Measurements from ENCODE around the gene RGS10.
"Not testable (repeated sequence)": the region's sequence is repeated elsewhere in the genome, so short reads cannot be mapped to it uniquely, and the experiment has no call there.

Gene RGS10

GRCh38 chr10:119542357-119542987 is at the start of gene RGS10:
RGS10 (minus strand) TSS chr10:119542719; CDS start chr10:119542638, 81 bp downstream.
- peak; percentile 76 for DNase-seq (ENCODE audit: low spot score)

GRCh38 chr10:119588071-119588470 is 45.6 kb upstream of the RGS10 start:
- no peak for DNase-seq (ENCODE audit: low spot score)

- no peak for DNase-seq (ENCODE audit: low spot score)
Observed at GRCh38 chr10:119578355-119578754, 35.8 kb upstream of the RGS10 start.

GRCh38 chr10:119575991-119576390 is 33.5 kb upstream of the RGS10 start:
- no peak for DNase-seq (ENCODE audit: low spot score)

- no peak for DNase-seq (ENCODE audit: low spot score)
Observed at GRCh38 chr10:119575506-119575905, 33.0 kb upstream of the RGS10 start.

GRCh38 chr10:119567978-119568377 is 25.5 kb upstream of the RGS10 start:
- no peak for DNase-seq (ENCODE audit: low spot score)

- no peak for DNase-seq (ENCODE audit: low spot score)
Observed at GRCh38 chr10:119562097-119562496, 19.6 kb upstream of the RGS10 start.

GRCh38 chr10:119559511-119559910 is 17.0 kb upstream of the RGS10 start:
- not testable (repeated sequence) for DNase-seq (ENCODE audit: low spot score)

GRCh38 chr10:119556081-119556480 is 13.6 kb upstream of the RGS10 start:
- not testable (repeated sequence) for DNase-seq (ENCODE audit: low spot score)

- DNase-seq (ENCODE audit: low spot score), result no peak
Observed at GRCh38 chr10:119555178-119555784, 12.8 kb upstream of the RGS10 start.

- DNase-seq (ENCODE audit: low spot score), result no peak
Observed at GRCh38 chr10:119550827-119551226, 8.3 kb upstream of the RGS10 start.

- no peak for DNase-seq (ENCODE audit: low spot score)
Observed at GRCh38 chr10:119549247-119549999, 6.9 kb upstream of the RGS10 start.

GRCh38 chr10:119546009-119546408 is 3.5 kb upstream of the RGS10 start:
- no peak for DNase-seq (ENCODE audit: low spot score)

GRCh38 chr10:119545310-119545709 is 2.8 kb upstream of the RGS10 start:
- DNase-seq (ENCODE audit: low spot score), result no peak

GRCh38 chr10:119543814-119544642 is 1.5 kb upstream of the RGS10 start:
- peak; percentile 55 for DNase-seq (ENCODE audit: low spot score)

- peak; percentile 75 for DNase-seq (ENCODE audit: low spot score)
Observed at GRCh38 chr10:119542988-119543813, 682 bp upstream of the RGS10 start.

- no peak for DNase-seq (ENCODE audit: low spot score)
Observed at GRCh38 chr10:119541459-119542356, 811 bp downstream of the RGS10 start.

GRCh38 chr10:119541046-119541445 is 1.5 kb downstream of the RGS10 start:
- no peak for DNase-seq (ENCODE audit: low spot score)

- DNase-seq (ENCODE audit: low spot score), result no peak
Observed at GRCh38 chr10:119540038-119540437, 2.5 kb downstream of the RGS10 start.

GRCh38 chr10:119539359-119539825 is 3.1 kb downstream of the RGS10 start:
- no peak for DNase-seq (ENCODE audit: low spot score)
